HCT116 (cell line): Measurements from ENCODE around the gene SCAANT1. TPM values are rescaled to one million over a fixed set of nuclear protein-coding genes. Genes with fewer than 3 reads are reported as not detected.

ENCODE experiments used
- ATAC-seq: fragments of 200-7000 bp; cut with Tn5 transposase; 2 replicates; pipeline ENCODE4 v1.9.1; 2020; ENCODE audit warnings: mild to moderate bottlenecking, moderate library complexity
- BruUV-seq: library from RNA; stranded (reverse); fragments of 400-500 nt; replicated peaks from 2 replicates; lab custom pipeline; 2021; lab: Mats Ljungman, UMichigan
- CTCF ChIA-PET: fragments of 300-600 bp; sonication (Branson Sonifier 250); formaldehyde crosslinking; loops from one replicate; lab custom pipeline; 2021; ENCODE audit warnings: antibody characterized with exemption; lab: Charles Lee
- POLR2A ChIA-PET: fragments of 300-600, 350-600 bp; sonication (Branson Sonifier 250); formaldehyde crosslinking; loops from one replicate; lab custom pipeline; 2021; ENCODE audit warnings: antibody characterized with exemption; lab: Charles Lee
- RAD21 ChIA-PET, 2 experiments: fragments of 300-600 bp; sonication (Branson Sonifier 250); formaldehyde crosslinking; loops; one replicate each; lab custom pipeline; 2023; ENCODE audit warnings: low total read pairs in 2 of 2; ENCODE audit not compliant: uncharacterized antibody in 2 of 2, unreplicated experiment in 2 of 2, low non-redundant PET in 1 of 2; lab: Charles Lee
- DNase-seq: peaks from one replicate; pipeline ENCODE4 v3.0.0-alpha.2; 2010; ENCODE audit warnings: low read depth, low spot score
- H2AFZ ChIP-seq: fragments of 200-600 bp; shearing (Covaris generic), sonication (generic); 2 replicates; pipeline ENCODE4 v1.6.1; 2017; ENCODE audit warnings: low read depth, mixed run types, mixed read lengths, antibody characterized with exemption, low read length; ENCODE audit not compliant: poor library complexity, severe bottlenecking
- H3K27ac ChIP-seq: 2 replicates; pipeline ENCODE4 v1.5.1; 2012; ENCODE audit warnings: low read depth, low read length
- H3K27me3 ChIP-seq: fragments of 200-600 bp; sonication (generic); 2 replicates; pipeline ENCODE4 v1.6.1; 2016; ENCODE audit warnings: mixed run types, low read length, mixed read lengths; ENCODE audit not compliant: insufficient read depth
- H3K36me3 ChIP-seq, 2 experiments: fragments of 200-500 bp in 1 of 2; fragments of 200-600 bp in 1 of 2; sonication (Bioruptor generic) in 1 of 2; sonication (generic) in 1 of 2; 2 replicates each; pipeline versions ENCODE4 v1.5.1 to v1.6.1; 2014 to 2016; ENCODE audit warnings: low read length in 2 of 2, inconsistent platforms in 1 of 2, mixed read lengths in 1 of 2, mixed run types in 1 of 2; ENCODE audit not compliant: insufficient read depth in 2 of 2, control insufficient read depth in 1 of 2
- H3K4me1 ChIP-seq, 2 experiments: fragments of 200-600 bp in 1 of 2; sonication (generic) in 1 of 2; 2 replicates each; pipeline versions ENCODE4 v1.5.1 to v1.6.1; 2012 to 2017; ENCODE audit warnings: low read length in 2 of 2, inconsistent platforms in 1 of 2, mild to moderate bottlenecking in 1 of 2, mixed read lengths in 1 of 2, mixed run types in 1 of 2, moderate library complexity in 1 of 2; ENCODE audit not compliant: insufficient read depth in 2 of 2, control insufficient read depth in 1 of 2
- H3K4me2 ChIP-seq: fragments of 200-600 bp; sonication (generic); 2 replicates; pipeline ENCODE4 v1.6.1; 2017; ENCODE audit warnings: mixed run types, low read length, mixed read lengths
- H3K4me3 ChIP-seq, 2 experiments: fragments of 200-600 bp in 1 of 2; sonication (generic) in 1 of 2; replicated peaks in 1 of 2; 2 replicates each; pipeline ENCODE4 v1.5.1; 2011 to 2016; ENCODE audit warnings: low read length in 2 of 2, control low read depth in 1 of 2, low read depth in 1 of 2, mild to moderate bottlenecking in 1 of 2, mixed read lengths in 1 of 2, mixed run types in 1 of 2
- H3K79me2 ChIP-seq: fragments of 200-600 bp; sonication (generic); 2 replicates; pipeline ENCODE4 v1.6.1; 2017; ENCODE audit warnings: mild to moderate bottlenecking, mixed run types, low read length, moderate library complexity, mixed read lengths; ENCODE audit not compliant: insufficient read depth
- H3K9ac ChIP-seq: fragments of 200-600 bp; sonication (generic); 2 replicates; pipeline ENCODE4 v1.6.1; 2016; ENCODE audit warnings: low read length, mixed read lengths
- H3K9me2 ChIP-seq: fragments of 200-600 bp; sonication (generic), shearing (Covaris generic); 2 replicates; pipeline ENCODE4 v1.6.1; 2017; ENCODE audit warnings: mixed run types, mild to moderate bottlenecking, moderate library complexity; ENCODE audit not compliant: insufficient read depth
- H3K9me3 ChIP-seq, 2 experiments: fragments of 200-500 bp in 1 of 2; fragments of 200-600 bp in 1 of 2; sonication (Bioruptor generic) in 1 of 2; sonication (generic) in 1 of 2; 2 replicates each; pipeline ENCODE4 v1.6.1; 2014 to 2017; ENCODE audit warnings: low read length in 2 of 2, mixed read lengths in 2 of 2, inconsistent platforms in 1 of 2, low read depth in 1 of 2, mild to moderate bottlenecking in 1 of 2, mixed run types in 1 of 2, moderate library complexity in 1 of 2; ENCODE audit not compliant: control insufficient read depth in 1 of 2, insufficient read depth in 1 of 2
- H4K20me1 ChIP-seq: fragments of 200-600 bp; sonication (generic), shearing (Covaris generic); 2 replicates; pipeline ENCODE4 v1.6.1; 2017; ENCODE audit warnings: mixed run types, mild to moderate bottlenecking, moderate library complexity; ENCODE audit not compliant: insufficient read depth
- CEBPB ChIP-seq: IDR thresholded peaks from 2 replicates; pipeline ENCODE4 v1.6.1; 2012; ENCODE audit warnings: low read depth
- EGR1 ChIP-seq: IDR thresholded peaks from 2 replicates; pipeline ENCODE4 v1.6.1; 2012; ENCODE audit warnings: low read depth
- EZH2 ChIP-seq: fragments of 200-600 bp; sonication (generic); IDR thresholded peaks from 2 replicates; pipeline ENCODE4 v1.6.1; 2017; ENCODE audit warnings: antibody characterized with exemption, mixed run types
- EZH2phosphoT487 ChIP-seq: fragments of 200-600 bp; IDR thresholded peaks from 2 replicates; pipeline ENCODE4 v1.6.1; 2018; ENCODE audit warnings: antibody characterized with exemption, borderline replicate concordance
- FOSL1 ChIP-seq: IDR thresholded peaks from 2 replicates; pipeline ENCODE4 v1.6.1; 2012; ENCODE audit warnings: low read depth
- JUND ChIP-seq: IDR thresholded peaks from 2 replicates; pipeline ENCODE4 v1.6.1; 2012
- MAX ChIP-seq: IDR thresholded peaks from 2 replicates; pipeline ENCODE4 v1.6.1; 2012
- POLR2A ChIP-seq: IDR thresholded peaks from 2 replicates; pipeline ENCODE4 v1.7.0; 2011; ENCODE audit warnings: borderline replicate concordance; ENCODE audit not compliant: insufficient read depth, insufficient read length; ENCODE audit errors: extremely low read depth
- POLR2AphosphoS5 ChIP-seq: IDR thresholded peaks from 2 replicates; pipeline ENCODE4 v1.6.1; 2011; ENCODE audit warnings: mild to moderate bottlenecking, low read depth, low read length, moderate library complexity
- RAD21 ChIP-seq: IDR thresholded peaks from 2 replicates; pipeline ENCODE4 v1.6.1; 2012; ENCODE audit warnings: low read depth, mild to moderate bottlenecking
- SIN3A ChIP-seq: IDR thresholded peaks from 2 replicates; pipeline ENCODE4 v1.6.1; 2012; ENCODE audit warnings: low read depth
- SP1 ChIP-seq: IDR thresholded peaks from 2 replicates; pipeline ENCODE4 v1.6.1; 2012; ENCODE audit warnings: low read depth
- TCF7L2 ChIP-seq: IDR thresholded peaks from 2 replicates; pipeline ENCODE4 v1.7.0; 2011; ENCODE audit warnings: borderline replicate concordance, inconsistent platforms; ENCODE audit not compliant: insufficient read depth, insufficient read length; ENCODE audit errors: extremely low read depth
- YY1 ChIP-seq: IDR thresholded peaks from 2 replicates; pipeline ENCODE4 v1.6.1; 2011; ENCODE audit warnings: low read length, low read depth, moderate library complexity, mild to moderate bottlenecking; ENCODE audit not compliant: insufficient replicate concordance; ENCODE audit errors: extremely low read depth
- ZBTB33 ChIP-seq: IDR thresholded peaks from 2 replicates; pipeline ENCODE4 v1.6.1; 2011; ENCODE audit warnings: mild to moderate bottlenecking, low read length, moderate library complexity; ENCODE audit not compliant: insufficient replicate concordance; ENCODE audit errors: extremely low read depth
- ZNF274 ChIP-seq: fragments of 200-500 bp; sonication (Bioruptor generic); IDR thresholded peaks from 2 replicates; pipeline ENCODE4 v1.6.1; 2014; ENCODE audit warnings: mild to moderate bottlenecking, low read depth, low read length, inconsistent platforms
- intact Hi-C: fragments of 100-400 bp; cut with micrococcal nuclease; formaldehyde crosslinking; loops from 2 replicates; pipeline ENCODE4 v1.10.0; 2022
- total RNA-seq: library from RNA; stranded (reverse); gene quantifications from one replicate; pipeline ENCODE4 v1.2.1, GENCODE V29; 2021; ENCODE audit not compliant: unreplicated experiment

The SCAANT1 gene
- total RNA-seq, 1 experiment from 2014 or later: not detected

- no peaks in the 10 kb centered on the region for H3K9me2 ChIP-seq
- H2AFZ ChIP-seq: no peak overlapping the region
- no peak overlapping the region for H3K27ac ChIP-seq
- ChIA-PET RAD21 (no interaction called here), CTCF (no interaction called here), POLR2A (no interaction called here)
- no TSS peak for BruUV-seq
- H3K4me2 ChIP-seq: no peak overlapping the region
- TF ChIP-seq POLR2AphosphoS5: no peak
- no peak for TF ChIP-seq RAD21
- no peak for TF ChIP-seq EGR1
- TF ChIP-seq JUND: no peak
- TF ChIP-seq SIN3A: no peak
- TF ChIP-seq EZH2phosphoT487: no peak
- TF ChIP-seq YY1: no peak
- TF ChIP-seq CEBPB: no peak
- TF ChIP-seq TCF7L2: no peak
- TF ChIP-seq POLR2A: no peak
- TF ChIP-seq FOSL1: no peak
- TF ChIP-seq ZNF274: no peak
- TF ChIP-seq SP1: no peak
- no peak for TF ChIP-seq EZH2
- TF ChIP-seq ZBTB33: no peak
- no peak for TF ChIP-seq MAX
- DNase-seq (no peak), ATAC-seq (no peak)
- H3K9ac ChIP-seq: no peak overlapping the region
- H4K20me1 ChIP-seq: peaks cover under 1% of the 10 kb centered on the region; the same call in 1 of the 2 replicates
- no peaks in the 10 kb centered on the region for H3K9me3 ChIP-seq
- peaks cover 43% of the 10 kb centered on the region for H3K79me2 ChIP-seq
- H3K4me3 ChIP-seq: no peak overlapping the region
- H3K27me3 ChIP-seq: no peaks in the 10 kb centered on the region
- intact Hi-C loops: no loop called here
- H3K36me3 ChIP-seq: no peaks in the 10 kb centered on the region
- peaks cover 0 to 4% of the 10 kb centered on the region in 2 experiments; a peak in 2 of 4 replicates for H3K4me1 ChIP-seq
Observed at GRCh38 chr3:63955036-63955650, 43.0 kb upstream of the SCAANT1 start.
